Endothelial cell (in vitro differentiated cells): Measurements from ENCODE around the gene PCDHB4. TPM values are rescaled to one million over a fixed set of nuclear protein-coding genes. Genes with fewer than 3 reads are reported as not detected.
"Not testable (repeated sequence)": the region's sequence is repeated elsewhere in the genome, so short reads cannot be mapped to it uniquely, and the experiment has no call there.

Source experiments
- DNase-seq: peaks from one replicate; pipeline ENCODE4 v3.0.0; 2021; ENCODE audit warnings: low spot score
- H3K27ac Mint-ChIP-seq: one replicate; pipeline ENCODE4 v1.8.0; 2021; ENCODE audit warnings: mixed read lengths, inconsistent platforms; ENCODE audit not compliant: unreplicated experiment
- H3K27me3 Mint-ChIP-seq: one replicate; pipeline ENCODE4 v1.8.0; 2021; ENCODE audit warnings: mild to moderate bottlenecking, moderate library complexity, mixed read lengths, inconsistent platforms; ENCODE audit not compliant: unreplicated experiment
- H3K36me3 Mint-ChIP-seq: one replicate; pipeline ENCODE4 v1.8.0; 2021; ENCODE audit warnings: mild to moderate bottlenecking, low read depth, mixed read lengths, inconsistent platforms; ENCODE audit not compliant: unreplicated experiment
- H3K4me1 Mint-ChIP-seq: one replicate; pipeline ENCODE4 v1.8.0; 2021; ENCODE audit warnings: mild to moderate bottlenecking, mixed read lengths, inconsistent platforms; ENCODE audit not compliant: unreplicated experiment
- H3K4me3 Mint-ChIP-seq: one replicate; pipeline ENCODE4 v1.8.0; 2021; ENCODE audit warnings: mild to moderate bottlenecking, mixed read lengths, inconsistent platforms; ENCODE audit not compliant: unreplicated experiment
- H3K9me3 Mint-ChIP-seq: one replicate; pipeline ENCODE4 v1.8.0; 2021; ENCODE audit warnings: mixed read lengths, inconsistent platforms; ENCODE audit not compliant: unreplicated experiment
- CTCF ChIP-seq: fragments of 200-600 bp; sonication (generic); IDR thresholded peaks from one replicate; pipeline ENCODE4 v1.5.0; 2021; ENCODE audit warnings: antibody characterized with exemption; ENCODE audit not compliant: unreplicated experiment
- total RNA-seq: library from RNA; stranded (reverse); fragmentation: NEBNext Ultra II Directional; extraction: Animal tissue kit (Norgen Biotek cat#: 25700); gene quantifications from one replicate; pipeline ENCODE4 v1.2.1, GENCODE V29; 2021; ENCODE audit not compliant: unreplicated experiment

PCDHB4 gene
- total RNA-seq, 1 donor from 2014 or later = 2.3 TPM

- H3K36me3 Mint-ChIP-seq = peaks cover 27% of the 10 kb centered on the region
- DNase-seq = no peak
- no peak overlapping the region for H3K4me3 Mint-ChIP-seq
- H3K4me1 Mint-ChIP-seq = peaks cover under 1% of the 10 kb centered on the region
- H3K9me3 Mint-ChIP-seq = peaks cover 1% of the 10 kb centered on the region
- no peak overlapping the region for H3K27ac Mint-ChIP-seq
- no peak for TF ChIP-seq CTCF
- H3K27me3 Mint-ChIP-seq = peaks cover 3% of the 10 kb centered on the region
These were observed 16.3 kb upstream of the PCDHB4 start for GRCh38 chr5:141105350-141105749.

- Mint-ChIP-seq H3K27me3 (no peaks in the 10 kb centered on the region), H3K9me3 (no peaks in the 10 kb centered on the region), H3K27ac (no peak overlapping the region), H3K4me1 (no peaks in the 10 kb centered on the region), H3K36me3 (peaks cover 22% of the 10 kb centered on the region), H3K4me3 (no peak overlapping the region)
- TF ChIP-seq CTCF = no peak
- no peak for DNase-seq
These were observed 2.4 kb upstream of the PCDHB4 start for GRCh38 chr5:141119250-141119649.

- Mint-ChIP-seq H3K36me3 (peaks cover 14% of the 10 kb centered on the region), H3K4me1 (no peaks in the 10 kb centered on the region)
These were observed 367 bp downstream of the PCDHB4 start for GRCh38 chr5:141121985-141122384.

GRCh38 chr5:141123396-141124135 lies 1.9 kb downstream of the PCDHB4 start:
- not testable (repeated sequence) for H3K9me3 Mint-ChIP-seq, H3K4me1 Mint-ChIP-seq, H3K4me3 Mint-ChIP-seq, H3K27me3 Mint-ChIP-seq, DNase-seq, H3K27ac Mint-ChIP-seq
- peaks cover 14% of the 10 kb centered on the region for H3K36me3 Mint-ChIP-seq

More at GRCh38 chr5:141121985-141122384, 367 bp downstream of the PCDHB4 start:
- Mint-ChIP-seq H3K4me3 (no peak overlapping the region), H3K9me3 (no peaks in the 10 kb centered on the region), H3K27me3 (no peaks in the 10 kb centered on the region), H3K27ac (no peak overlapping the region)
- DNase-seq = no peak
- no peak for TF ChIP-seq CTCF

GRCh38 chr5:141127305-141127704 lies 5.7 kb downstream of the PCDHB4 start:
- no peak for DNase-seq
- no peak overlapping the region for H3K4me3 Mint-ChIP-seq
- H3K36me3 Mint-ChIP-seq = peaks cover 14% of the 10 kb centered on the region
- no peak for TF ChIP-seq CTCF
- H3K4me1 Mint-ChIP-seq = no peaks in the 10 kb centered on the region
- no peaks in the 10 kb centered on the region for H3K27me3 Mint-ChIP-seq
- no peaks in the 10 kb centered on the region for H3K9me3 Mint-ChIP-seq
- H3K27ac Mint-ChIP-seq = no peak overlapping the region
